LNCAP (cell line): Measurements from ENCODE around the gene IL1R1.

Source experiments
- TF ChIP-seq, protein P1 (sequence below): fragments of 450-650 bp; IDR thresholded peaks from 2 replicates; pipeline ENCODE4 v1.5.1; 2017; ENCODE audit warnings: mild to moderate bottlenecking

Gene IL1R1

GRCh38 chr2:102147935-102148334 lies 5.4 kb downstream of the IL1R1 start:
- TF ChIP-seq, protein P1, sequence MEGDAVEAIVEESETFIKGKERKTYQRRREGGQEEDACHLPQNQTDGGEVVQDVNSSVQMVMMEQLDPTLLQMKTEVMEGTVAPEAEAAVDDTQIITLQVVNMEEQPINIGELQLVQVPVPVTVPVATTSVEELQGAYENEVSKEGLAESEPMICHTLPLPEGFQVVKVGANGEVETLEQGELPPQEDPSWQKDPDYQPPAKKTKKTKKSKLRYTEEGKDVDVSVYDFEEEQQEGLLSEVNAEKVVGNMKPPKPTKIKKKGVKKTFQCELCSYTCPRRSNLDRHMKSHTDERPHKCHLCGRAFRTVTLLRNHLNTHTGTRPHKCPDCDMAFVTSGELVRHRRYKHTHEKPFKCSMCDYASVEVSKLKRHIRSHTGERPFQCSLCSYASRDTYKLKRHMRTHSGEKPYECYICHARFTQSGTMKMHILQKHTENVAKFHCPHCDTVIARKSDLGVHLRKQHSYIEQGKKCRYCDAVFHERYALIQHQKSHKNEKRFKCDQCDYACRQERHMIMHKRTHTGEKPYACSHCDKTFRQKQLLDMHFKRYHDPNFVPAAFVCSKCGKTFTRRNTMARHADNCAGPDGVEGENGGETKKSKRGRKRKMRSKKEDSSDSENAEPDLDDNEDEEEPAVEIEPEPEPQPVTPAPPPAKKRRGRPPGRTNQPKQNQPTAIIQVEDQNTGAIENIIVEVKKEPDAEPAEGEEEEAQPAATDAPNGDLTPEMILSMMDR = no peak

DNA sequence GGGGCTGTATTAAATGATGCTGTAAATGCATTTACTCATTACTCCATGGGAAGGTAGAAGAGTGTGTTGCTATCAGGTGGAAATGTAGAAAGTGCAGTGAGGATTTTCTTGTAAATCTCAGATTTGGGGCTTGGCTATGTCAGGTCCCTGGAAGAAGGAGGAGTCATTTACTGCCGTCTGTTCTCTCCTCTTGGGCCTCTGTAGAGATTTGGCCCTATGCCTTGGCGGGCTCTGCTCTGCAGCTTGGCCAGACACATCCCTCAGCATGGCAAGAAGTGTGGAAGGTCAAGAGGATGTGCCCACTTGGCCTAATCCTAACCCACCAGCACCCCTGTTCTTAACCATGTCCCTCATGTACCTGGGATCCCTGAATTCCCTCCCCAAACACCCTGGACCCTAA lies 6.7 kb downstream of the IL1R1 start:
- TF ChIP-seq, protein P1 = no peak

DNA sequence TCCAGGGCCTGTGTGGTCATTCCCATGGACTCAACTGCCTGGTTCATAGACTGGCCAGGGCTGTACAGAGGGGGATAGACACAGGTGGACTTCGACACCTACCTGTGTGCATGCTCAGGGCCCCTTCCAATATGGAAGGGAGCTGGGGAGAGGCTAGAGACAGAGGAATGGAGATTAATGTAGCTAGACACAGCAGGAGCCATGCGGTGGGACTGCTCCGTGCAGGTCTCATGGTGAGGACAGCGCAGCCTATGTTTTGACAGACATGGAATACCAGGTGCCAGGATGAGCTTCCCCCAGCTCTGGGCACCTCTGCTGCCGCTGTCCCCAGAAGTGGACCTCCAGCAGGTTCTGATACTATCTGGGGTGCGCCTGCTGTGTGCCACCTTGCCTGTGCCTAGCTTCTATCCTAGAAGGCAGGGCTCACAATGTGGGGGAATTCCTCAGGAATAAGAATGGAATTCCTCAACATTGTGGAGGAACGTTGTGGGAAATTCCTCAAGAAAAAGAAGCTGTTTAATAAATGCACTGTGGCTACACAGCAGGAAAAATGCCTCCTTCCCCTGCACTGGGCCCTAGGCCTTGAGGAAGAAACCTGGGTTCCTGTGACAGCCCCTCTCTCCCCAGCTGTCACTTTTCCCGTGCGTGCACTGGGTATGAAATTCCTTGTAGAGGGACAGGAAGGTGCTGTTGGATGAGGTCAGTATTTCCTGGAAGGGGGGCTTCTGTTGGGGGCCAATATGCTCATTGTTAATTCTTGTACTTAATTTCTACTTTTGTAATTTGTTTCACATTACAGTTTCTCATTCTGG lies 7.3 kb downstream of the IL1R1 start:
- TF ChIP-seq, protein P1 = no peak

GRCh38 chr2:102154364-102154763 lies 11.8 kb downstream of the IL1R1 start:
- TF ChIP-seq, protein P1 = no peak

DNA sequence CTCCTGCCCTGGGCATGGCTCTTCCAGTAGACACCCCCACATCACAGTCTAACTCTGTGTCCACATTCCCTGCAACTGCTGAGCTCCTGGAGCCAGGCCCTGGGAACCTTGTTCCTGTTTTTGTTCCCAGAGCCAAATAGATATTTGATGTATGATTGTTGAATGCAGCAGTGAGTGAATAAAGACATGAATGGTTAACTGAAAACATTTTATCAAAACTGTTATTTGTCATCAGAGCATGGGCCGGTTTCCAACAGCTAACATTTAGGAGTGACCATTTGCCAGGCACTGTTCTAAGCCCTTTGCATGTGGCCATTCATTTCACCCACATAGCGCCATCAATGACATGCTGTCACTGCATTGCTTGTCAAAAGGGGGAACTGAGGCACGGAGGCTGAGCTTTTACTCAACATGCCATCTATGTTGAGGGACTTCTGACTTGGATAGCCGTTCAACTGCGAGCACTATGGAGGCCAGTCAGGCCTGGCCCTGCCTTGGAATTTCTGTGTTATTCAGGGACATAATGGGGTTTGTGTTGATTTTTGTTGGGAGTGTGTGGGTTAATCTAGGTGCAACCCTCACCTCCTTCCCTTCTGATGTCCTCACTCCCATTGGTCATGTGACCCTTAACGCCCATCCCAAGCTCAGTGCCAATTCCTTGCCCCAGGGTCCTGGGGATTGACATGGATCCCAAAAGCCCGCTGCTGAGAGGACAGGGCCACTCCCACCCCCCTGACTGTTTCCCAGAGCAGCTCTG lies 12.6 kb downstream of the IL1R1 start:
- TF ChIP-seq, protein P1 = no peak

- TF ChIP-seq, protein P1 = no peak
Observed at GRCh38 chr2:102155703-102156515, 13.4 kb downstream of the IL1R1 start.

- TF ChIP-seq, protein P1 = no peak
Observed at GRCh38 chr2:102158011-102158755, 15.6 kb downstream of the IL1R1 start.
